Breast epithelium (tissue), 3 donors: ENCODE measurements around the gene IQCH.

Source experiments
- CTCF ChIP-seq, 3 donors: fragments of 450-650 bp; IDR thresholded peaks; one replicate each; pipeline ENCODE4 v1.5.1; 2016 to 2017; ENCODE audit warnings: antibody characterized with exemption in 3 of 3, mild to moderate bottlenecking in 3 of 3, moderate library complexity in 3 of 3
- POLR2A ChIP-seq: fragments of 450-650 bp; IDR thresholded peaks from one replicate; pipeline ENCODE4 v1.6.1; 2016; ENCODE audit warnings: antibody characterized with exemption, mild to moderate bottlenecking, moderate library complexity
- POLR2AphosphoS5 ChIP-seq, 3 donors: sonication (generic); formaldehyde crosslinking; IDR thresholded peaks; one replicate each; pipeline ENCODE4 v1.6.1; 2017; ENCODE audit warnings: antibody characterized with exemption in 3 of 3

- no peak for TF ChIP-seq CTCF (IDR thresholded peaks at IDR 0.05)
- no peak for TF ChIP-seq POLR2AphosphoS5 (IDR thresholded peaks at IDR 0.05)
- TF ChIP-seq POLR2A, result no peak
Measured at GRCh38 chr15:67501177-67501835, 246.7 kb downstream of the IQCH start.
